Central memory CD8-positive, alpha-beta T cell (primary cell): ENCODE measurements around the gene DAAM1.

Experiments
- ATAC-seq: fragments of 150-1000 bp; cut with Tn5 transposase; replicated peaks from 2 replicates; pipeline ENCODE4 v1.10.0; 2022; ENCODE audit warnings: mild to moderate bottlenecking, moderate FRiP score, moderate number of reproducible peaks; ENCODE audit not compliant: poor library complexity, severe bottlenecking; ENCODE audit errors: extremely low read depth
- DNase-seq, 2 donors: peaks; one replicate each; pipeline ENCODE4 v3.0.0; 2021; ENCODE audit warnings: low spot score in 2 of 2
- H3K27ac Mint-ChIP-seq: one replicate; pipeline ENCODE4 v1.8.0; 2022; ENCODE audit warnings: low read depth, mild to moderate bottlenecking, moderate library complexity, mixed read lengths
- H3K27me3 Mint-ChIP-seq: one replicate; pipeline ENCODE4 v1.8.0; 2022; ENCODE audit warnings: mixed read lengths
- H3K36me3 Mint-ChIP-seq: one replicate; pipeline ENCODE4 v1.8.0; 2022; ENCODE audit warnings: mild to moderate bottlenecking, moderate library complexity, mixed read lengths; ENCODE audit not compliant: insufficient read depth
- H3K4me1 Mint-ChIP-seq: one replicate; pipeline ENCODE4 v1.8.0; 2022; ENCODE audit warnings: mixed read lengths
- H3K4me3 Mint-ChIP-seq: one replicate; pipeline ENCODE4 v1.8.0; 2022; ENCODE audit warnings: mild to moderate bottlenecking, moderate library complexity, mixed read lengths
- H3K9me3 Mint-ChIP-seq: one replicate; pipeline ENCODE4 v1.8.0; 2022; ENCODE audit warnings: mixed read lengths

DAAM1 gene

DNA sequence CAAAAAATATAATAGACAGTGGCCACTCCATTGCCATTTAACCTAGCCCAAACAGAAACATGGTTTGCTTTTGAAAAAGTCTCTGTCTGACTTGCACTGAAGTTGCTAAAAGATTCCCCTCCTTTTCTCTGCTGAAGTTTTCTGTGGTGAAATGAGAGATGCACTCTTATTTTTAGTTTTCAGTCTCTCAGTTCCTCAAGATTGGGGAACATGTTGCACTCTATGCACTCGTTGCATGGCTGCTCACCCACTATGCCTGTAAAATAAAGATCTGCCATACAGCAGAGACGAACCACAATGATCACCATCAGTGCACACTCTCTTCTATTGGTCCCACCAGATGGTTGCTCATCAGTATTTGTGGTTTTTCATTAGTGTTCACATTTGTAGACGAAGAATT, 13.1 kb upstream of the DAAM1 start:
- Mint-ChIP-seq H3K4me1 (peaks cover 5% of the 10 kb centered on the region), H3K27ac (no peak overlapping the region), H3K9me3 (no peaks in the 10 kb centered on the region), H3K27me3 (peaks cover 47% of the 10 kb centered on the region), H3K4me3 (no peak overlapping the region), H3K36me3 (peaks cover 2% of the 10 kb centered on the region)
- DNase-seq (no peak), ATAC-seq (no peak)

DNA sequence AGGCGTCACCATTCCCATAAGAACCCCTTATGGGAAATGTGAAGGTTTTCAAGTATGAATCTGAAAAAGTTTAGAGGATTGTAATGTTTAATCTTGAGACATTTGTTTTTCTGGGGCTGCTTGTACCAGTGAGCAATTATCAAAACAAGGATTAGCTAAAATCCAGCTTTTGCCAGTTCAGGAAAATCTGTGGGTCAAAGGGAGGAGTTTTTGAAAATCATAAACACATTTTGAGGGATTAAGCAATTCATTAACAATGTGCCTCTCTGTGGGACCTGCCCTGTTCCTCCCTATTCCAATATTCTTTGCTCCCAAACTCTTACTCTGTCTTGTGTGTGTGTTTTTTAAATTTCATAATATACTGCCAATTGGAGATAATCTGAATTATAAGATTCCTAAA, 11.7 kb upstream of the DAAM1 start:
- Mint-ChIP-seq H3K27ac (no peak overlapping the region), H3K4me3 (no peak overlapping the region), H3K4me1 (peaks cover 5% of the 10 kb centered on the region), H3K27me3 (peaks cover 53% of the 10 kb centered on the region), H3K9me3 (no peaks in the 10 kb centered on the region), H3K36me3 (peaks cover 2% of the 10 kb centered on the region)
- ATAC-seq (no peak), DNase-seq (no peak)

DNA sequence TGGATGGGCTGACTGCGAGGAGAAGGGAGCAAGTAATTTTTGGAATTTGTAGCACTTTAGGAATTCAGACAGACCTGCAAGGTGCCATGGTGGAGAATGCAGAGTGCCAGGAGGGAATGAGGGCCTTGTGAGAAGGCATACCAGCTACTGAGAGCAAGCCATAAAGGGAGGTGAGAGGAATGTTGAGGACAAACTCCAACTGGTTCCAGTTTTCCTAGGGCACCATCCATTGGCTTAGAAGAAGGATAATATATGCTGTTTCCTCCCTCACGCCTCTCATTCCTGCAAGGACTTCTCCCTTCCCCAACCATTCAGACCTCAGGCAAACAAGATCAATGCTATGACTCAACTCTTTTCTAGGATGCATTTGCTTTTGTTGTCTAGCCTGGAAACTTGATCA, 11.2 kb upstream of the DAAM1 start:
- Mint-ChIP-seq H3K27me3 (peaks cover 55% of the 10 kb centered on the region), H3K4me1 (peaks cover 5% of the 10 kb centered on the region), H3K9me3 (no peaks in the 10 kb centered on the region), H3K27ac (no peak overlapping the region), H3K36me3 (peaks cover 2% of the 10 kb centered on the region), H3K4me3 (no peak overlapping the region)
- DNase-seq (no peak), ATAC-seq (no peak)

- ATAC-seq: no peak
Observed at GRCh38 chr14:59181791-59182190, 6.7 kb upstream of the DAAM1 start.

DNA sequence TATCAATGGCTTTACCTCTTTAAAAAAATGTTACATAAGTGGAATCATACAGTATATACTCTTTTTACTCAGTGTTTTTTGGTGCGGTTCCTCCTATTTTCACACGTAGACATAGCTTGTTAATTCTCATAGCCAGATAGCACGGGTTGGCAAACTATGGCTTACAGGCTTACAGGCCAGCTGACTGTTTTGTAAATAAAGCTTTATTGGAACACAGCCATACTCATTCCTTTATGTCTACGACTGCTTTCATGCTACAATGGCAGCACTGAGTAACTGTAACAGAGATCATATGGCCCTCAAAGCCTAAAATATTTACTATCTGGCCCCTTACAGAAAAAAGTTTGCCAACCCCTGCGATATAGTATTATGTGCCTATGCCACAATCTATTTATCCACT, 5.8 kb upstream of the DAAM1 start:
- Mint-ChIP-seq H3K9me3 (no peaks in the 10 kb centered on the region), H3K27me3 (peaks cover 76% of the 10 kb centered on the region), H3K4me1 (peaks cover 9% of the 10 kb centered on the region), H3K27ac (no peak overlapping the region), H3K4me3 (no peak overlapping the region), H3K36me3 (no peaks in the 10 kb centered on the region)
- ATAC-seq (no peak), DNase-seq (no peak)

More at GRCh38 chr14:59181791-59182190, 6.7 kb upstream of the DAAM1 start:
- no peak overlapping the region for H3K4me3 Mint-ChIP-seq
- no peak overlapping the region for H3K27ac Mint-ChIP-seq
- DNase-seq: no peak
- peaks cover 5% of the 10 kb centered on the region for H3K4me1 Mint-ChIP-seq
- H3K9me3 Mint-ChIP-seq: no peaks in the 10 kb centered on the region
- no peaks in the 10 kb centered on the region for H3K36me3 Mint-ChIP-seq
- peaks cover 83% of the 10 kb centered on the region for H3K27me3 Mint-ChIP-seq

- Mint-ChIP-seq H3K27ac (no peak overlapping the region), H3K27me3 (peaks cover 76% of the 10 kb centered on the region), H3K9me3 (no peaks in the 10 kb centered on the region), H3K4me1 (peaks cover 13% of the 10 kb centered on the region), H3K4me3 (no peak overlapping the region), H3K36me3 (peaks cover 4% of the 10 kb centered on the region)
- ATAC-seq (no peak), DNase-seq (no peak)
Observed at GRCh38 chr14:59183150-59183549, 5.3 kb upstream of the DAAM1 start.

DNA sequence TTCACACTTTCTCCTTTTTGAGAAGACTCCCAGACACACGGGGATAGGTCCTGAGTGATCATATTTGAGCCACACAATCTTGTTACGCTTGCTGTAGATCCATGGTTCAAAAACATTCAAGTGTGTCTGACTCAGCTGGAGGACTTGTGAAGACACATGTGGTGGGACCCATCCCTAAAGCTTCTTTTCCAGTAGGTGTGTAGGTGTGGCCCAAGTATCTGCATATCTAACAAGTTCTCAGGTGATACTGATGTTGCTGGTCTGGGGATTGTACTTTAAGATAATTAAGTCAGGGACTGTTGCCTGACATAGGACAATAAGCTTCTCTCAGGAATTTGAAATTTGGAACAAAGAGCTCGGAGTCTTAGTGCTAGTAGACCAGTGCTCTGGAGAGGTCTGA, 4.1 kb upstream of the DAAM1 start:
- H3K9me3 Mint-ChIP-seq: no peaks in the 10 kb centered on the region
- H3K4me1 Mint-ChIP-seq: peaks cover 12% of the 10 kb centered on the region
- ATAC-seq: no peak
- no peak overlapping the region for H3K27ac Mint-ChIP-seq
- no peak overlapping the region for H3K4me3 Mint-ChIP-seq
- H3K27me3 Mint-ChIP-seq: peaks cover 65% of the 10 kb centered on the region
- H3K36me3 Mint-ChIP-seq: peaks cover 13% of the 10 kb centered on the region
- DNase-seq: no peak

GRCh38 chr14:59185676-59186075, 2.8 kb upstream of the DAAM1 start:
- Mint-ChIP-seq H3K4me1 (peaks cover 22% of the 10 kb centered on the region), H3K9me3 (no peaks in the 10 kb centered on the region), H3K36me3 (peaks cover 22% of the 10 kb centered on the region), H3K4me3 (no peak overlapping the region), H3K27ac (no peak overlapping the region), H3K27me3 (peaks cover 52% of the 10 kb centered on the region)
- no peak for ATAC-seq
- no peak for DNase-seq

GRCh38 chr14:59186306-59186705, 2.2 kb upstream of the DAAM1 start:
- Mint-ChIP-seq H3K9me3 (no peaks in the 10 kb centered on the region), H3K4me3 (no peak overlapping the region), H3K4me1 (peaks cover 22% of the 10 kb centered on the region), H3K36me3 (peaks cover 22% of the 10 kb centered on the region), H3K27me3 (peaks cover 46% of the 10 kb centered on the region), H3K27ac (no peak overlapping the region)
- ATAC-seq: no peak
- DNase-seq: no peak

GRCh38 chr14:59187118-59187517, 1.3 kb upstream of the DAAM1 start:
- ATAC-seq (no peak), DNase-seq (no peak)
- Mint-ChIP-seq H3K36me3 (peaks cover 23% of the 10 kb centered on the region), H3K27me3 (peaks cover 41% of the 10 kb centered on the region), H3K27ac (peak overlapping the region; percentile 89), H3K4me3 (peak overlapping the region; percentile 94), H3K9me3 (no peaks in the 10 kb centered on the region), H3K4me1 (peaks cover 28% of the 10 kb centered on the region)

GRCh38 chr14:59187802-59188460, 536 bp upstream of the DAAM1 start:
- ATAC-seq (peak; percentile 26), DNase-seq (peak; percentile 33 to 40)
- H3K36me3 Mint-ChIP-seq: peaks cover 23% of the 10 kb centered on the region
- peak overlapping the region; percentile 89 for H3K27ac Mint-ChIP-seq
- peak overlapping the region; percentile 94 for H3K4me3 Mint-ChIP-seq
- H3K27me3 Mint-ChIP-seq: peaks cover 33% of the 10 kb centered on the region
- peaks cover 28% of the 10 kb centered on the region for H3K4me1 Mint-ChIP-seq
- no peaks in the 10 kb centered on the region for H3K9me3 Mint-ChIP-seq

DNA sequence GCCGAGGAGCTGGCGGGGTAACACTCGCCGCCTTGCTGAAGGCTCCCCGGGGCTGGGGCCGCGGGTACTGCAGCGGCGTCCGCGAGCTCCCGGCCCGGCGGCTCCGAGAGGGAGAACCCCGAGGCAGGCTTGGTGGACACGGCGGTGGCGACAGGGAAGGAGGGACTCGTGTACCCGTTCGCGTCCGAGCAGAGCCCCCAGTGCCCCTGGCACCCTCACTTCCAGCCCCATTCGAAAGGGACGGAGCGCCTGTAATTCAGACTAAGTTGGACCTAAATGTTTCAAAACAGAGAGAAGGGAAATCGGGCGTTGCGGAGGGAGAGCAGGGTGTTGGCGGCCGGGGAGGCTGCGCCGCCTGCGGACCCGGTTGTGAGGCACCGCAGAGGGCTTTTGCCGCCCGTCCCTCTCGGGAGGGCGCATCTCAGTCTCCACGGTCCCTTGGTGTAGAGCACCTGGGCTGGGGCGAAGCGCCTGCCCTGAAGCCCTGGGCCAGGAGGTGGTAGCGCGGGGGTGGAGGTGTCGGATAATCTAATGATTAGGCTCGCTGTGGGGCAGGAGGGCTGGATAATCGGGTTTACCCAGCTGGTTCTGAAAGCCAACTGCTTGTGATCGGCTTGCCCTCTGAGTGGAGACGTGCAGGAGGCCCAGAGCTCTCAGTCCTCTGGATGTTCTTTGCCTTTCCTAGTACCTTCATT, 771 bp downstream of the DAAM1 start:
- H3K4me1 Mint-ChIP-seq: peaks cover 28% of the 10 kb centered on the region
- DNase-seq (no peak), ATAC-seq (peak; percentile 12)
- H3K9me3 Mint-ChIP-seq: no peaks in the 10 kb centered on the region
- peaks cover 20% of the 10 kb centered on the region for H3K27me3 Mint-ChIP-seq
- peaks cover 23% of the 10 kb centered on the region for H3K36me3 Mint-ChIP-seq
- peak overlapping the region; percentile 89 for H3K27ac Mint-ChIP-seq
- peak overlapping the region; percentile 94 for H3K4me3 Mint-ChIP-seq

DNA sequence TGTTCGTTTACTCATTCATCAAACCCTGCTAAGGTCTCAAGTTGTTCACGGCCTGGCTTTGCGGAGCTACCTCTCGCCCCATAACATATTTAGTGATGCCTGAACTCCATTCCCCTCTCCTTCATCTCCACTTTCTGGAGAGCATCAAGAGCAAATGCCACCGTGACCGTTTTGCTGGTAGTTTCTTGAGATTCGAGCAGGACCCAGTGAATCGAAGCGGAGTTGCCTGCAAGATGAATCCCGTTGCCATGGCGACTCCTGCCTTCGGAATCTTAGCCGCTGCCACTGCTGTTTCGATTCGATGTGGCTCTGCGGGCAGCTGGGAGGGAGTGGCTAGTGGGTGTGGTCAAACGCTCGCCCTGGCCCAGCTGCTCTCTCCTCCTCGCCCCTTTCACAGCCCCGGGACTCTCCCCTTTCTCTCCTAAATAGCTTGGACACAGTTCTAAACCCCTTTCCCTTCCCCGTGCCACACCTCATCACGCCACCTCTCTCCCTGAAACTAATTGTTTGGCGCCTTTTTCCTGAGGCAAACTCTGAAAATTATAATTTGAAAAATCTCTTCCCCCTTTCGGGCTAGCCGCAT, 1.4 kb downstream of the DAAM1 start:
- H3K4me3 Mint-ChIP-seq: peak overlapping the region; percentile 94
- peaks cover 14% of the 10 kb centered on the region for H3K27me3 Mint-ChIP-seq
- peak; percentile 38 to 41 for DNase-seq
- ATAC-seq: no peak
- H3K36me3 Mint-ChIP-seq: peaks cover 23% of the 10 kb centered on the region
- H3K4me1 Mint-ChIP-seq: peaks cover 28% of the 10 kb centered on the region
- peak overlapping the region; percentile 89 for H3K27ac Mint-ChIP-seq
- H3K9me3 Mint-ChIP-seq: no peaks in the 10 kb centered on the region
